Prostate gland (tissue), 2 donors: ENCODE measurements around the gene C2CD4C.

Experiments
- POLR2AphosphoS5 ChIP-seq: sonication (generic); formaldehyde crosslinking; IDR thresholded peaks from one replicate; pipeline ENCODE4 v1.6.1; 2017; ENCODE audit warnings: antibody characterized with exemption
- TF ChIP-seq, protein P1 (sequence below), 4 experiments: fragments of 200-600 bp in 2 of 4; fragments of 450-650 bp in 2 of 4; sonication (generic) in 2 of 4; IDR thresholded peaks; 1 replicate in 3 of 4; 2 replicates in 1 of 4; pipeline ENCODE4 v1.5.1; 2016 to 2019; ENCODE audit warnings: antibody characterized with exemption in 4 of 4, mild to moderate bottlenecking in 2 of 4, moderate library complexity in 2 of 4

DNA sequence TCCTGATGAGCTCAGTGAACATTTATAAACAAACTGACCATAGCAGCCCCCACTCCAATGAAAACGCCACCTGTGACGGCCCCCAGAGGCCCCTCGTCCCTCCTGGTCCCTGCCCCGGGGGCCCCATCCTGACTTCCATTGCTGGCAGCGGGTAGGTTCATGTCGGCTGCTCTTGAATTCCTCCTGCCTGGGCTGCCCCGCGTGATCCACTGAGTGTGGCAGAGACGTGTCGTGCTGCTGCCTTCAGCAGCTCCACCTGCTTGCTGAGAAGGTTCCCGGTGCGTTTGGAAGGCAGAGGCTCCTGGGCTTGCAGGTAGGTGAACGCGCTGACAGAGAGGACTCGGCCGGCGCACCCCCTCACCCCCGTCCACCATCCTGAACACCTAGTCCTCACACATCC is 11.6 kb downstream of the C2CD4C start:
- no peak for TF ChIP-seq POLR2AphosphoS5
- TF ChIP-seq, protein P1, sequence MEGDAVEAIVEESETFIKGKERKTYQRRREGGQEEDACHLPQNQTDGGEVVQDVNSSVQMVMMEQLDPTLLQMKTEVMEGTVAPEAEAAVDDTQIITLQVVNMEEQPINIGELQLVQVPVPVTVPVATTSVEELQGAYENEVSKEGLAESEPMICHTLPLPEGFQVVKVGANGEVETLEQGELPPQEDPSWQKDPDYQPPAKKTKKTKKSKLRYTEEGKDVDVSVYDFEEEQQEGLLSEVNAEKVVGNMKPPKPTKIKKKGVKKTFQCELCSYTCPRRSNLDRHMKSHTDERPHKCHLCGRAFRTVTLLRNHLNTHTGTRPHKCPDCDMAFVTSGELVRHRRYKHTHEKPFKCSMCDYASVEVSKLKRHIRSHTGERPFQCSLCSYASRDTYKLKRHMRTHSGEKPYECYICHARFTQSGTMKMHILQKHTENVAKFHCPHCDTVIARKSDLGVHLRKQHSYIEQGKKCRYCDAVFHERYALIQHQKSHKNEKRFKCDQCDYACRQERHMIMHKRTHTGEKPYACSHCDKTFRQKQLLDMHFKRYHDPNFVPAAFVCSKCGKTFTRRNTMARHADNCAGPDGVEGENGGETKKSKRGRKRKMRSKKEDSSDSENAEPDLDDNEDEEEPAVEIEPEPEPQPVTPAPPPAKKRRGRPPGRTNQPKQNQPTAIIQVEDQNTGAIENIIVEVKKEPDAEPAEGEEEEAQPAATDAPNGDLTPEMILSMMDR (IDR thresholded peaks at IDR 0.05): no peak
